ENCODE results near the gene CARD11. TPM values are rescaled to one million over a fixed set of nuclear protein-coding genes. Genes with fewer than 3 reads are reported as not detected.
A peak's percentile ranks its signal among the peaks of the same experiment; 100 is the strongest.

Gene CARD11
- polyA plus RNA-seq, 4 donors = 0.67 to 5.4 (median 3.2) TPM

DNA sequence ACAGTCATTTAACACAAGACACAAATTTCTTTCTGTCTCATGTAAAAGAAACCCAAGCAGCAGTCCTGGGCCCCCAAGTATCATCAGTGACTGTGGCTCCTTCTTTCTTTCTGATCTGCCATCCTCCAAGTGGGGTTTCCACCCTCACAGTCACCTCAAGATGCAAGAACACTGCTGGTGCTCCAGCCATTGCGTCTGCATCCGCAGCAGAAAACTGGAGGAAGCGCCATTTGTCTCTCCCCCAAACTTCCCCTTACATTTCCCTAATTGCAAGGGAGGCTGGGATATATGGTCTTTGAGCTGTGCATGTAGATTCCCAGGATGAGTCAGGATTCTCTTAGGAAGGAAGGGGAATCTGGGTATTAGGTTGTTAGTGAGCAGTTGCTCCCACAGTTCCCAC is 138.6 kb downstream of the CARD11 start:
- H3K4me3 ChIP-seq (ENCODE audit: low read depth in 1 of 3, low read length in 3 of 3) = no peak overlapping the region
- peaks cover 0 to 6% (median 0%) of the 10 kb centered on the region in 3 donors for H3K36me3 ChIP-seq (ENCODE audit: control insufficient read depth in 3 of 3, insufficient read depth in 2 of 3, low read depth in 1 of 3, low read length in 3 of 3)
- no peak overlapping the region for H3K27ac ChIP-seq (ENCODE audit: low read depth in 1 of 3, low read length in 2 of 3)
- DNase-seq = no peak
- WGBS, 3 donors = 93 to 98% (median 96%) methylated on average over 3 of the region's 3 CpGs
- no peak for FAIRE-seq
- no peaks in the 10 kb centered on the region for H3K27me3 ChIP-seq (ENCODE audit: control insufficient read depth in 3 of 3, insufficient read depth in 3 of 3, low read length in 3 of 3)
- peaks cover 0 to 6% of the 10 kb centered on the region in 2 donors for H3K9me3 ChIP-seq (ENCODE audit: control insufficient read depth in 2 of 2, insufficient read depth in 1 of 2, low read depth in 1 of 2, low read length in 1 of 2)
- no peaks in the 10 kb centered on the region for H3K4me1 ChIP-seq (ENCODE audit: control insufficient read depth in 3 of 3, insufficient read depth in 2 of 3, low read depth in 1 of 3, low read length in 2 of 3)

- H3K36me3 ChIP-seq (ENCODE audit: control insufficient read depth in 3 of 3, insufficient read depth in 2 of 3, low read depth in 1 of 3, low read length in 3 of 3) = peaks cover 0 to 2% (median 0%) of the 10 kb centered on the region in 3 donors
Observed at GRCh38 chr7:2904202-2904601, 139.5 kb downstream of the CARD11 start.

DNA sequence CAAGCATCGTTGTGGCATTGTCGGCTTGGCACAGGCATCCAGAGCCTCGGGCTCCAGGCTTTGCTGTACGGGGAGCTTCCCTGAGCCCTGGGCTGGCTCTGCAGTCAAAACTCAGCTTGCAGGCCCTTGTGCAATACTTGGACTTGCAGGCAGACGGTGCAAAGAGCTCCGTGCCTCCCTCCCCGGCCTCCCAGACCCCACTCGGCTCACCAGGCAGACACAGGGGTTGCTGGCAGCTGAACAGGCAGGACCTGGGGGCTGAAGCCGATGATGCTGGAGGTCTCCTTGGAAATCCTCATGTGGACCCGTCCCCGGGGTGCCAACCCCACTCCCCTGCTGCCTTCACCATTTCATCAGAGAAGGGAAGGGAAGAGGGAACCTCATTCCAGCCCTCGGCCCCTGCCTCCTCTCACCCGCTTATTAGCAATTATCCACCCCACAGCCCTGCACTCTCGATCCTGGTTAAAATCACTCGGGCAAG is 139.9 kb downstream of the CARD11 start:
- Histone ChIP-seq H3K27me3 (ENCODE audit: control insufficient read depth in 3 of 3, insufficient read depth in 3 of 3, low read length in 3 of 3) (no peaks in the 10 kb centered on the region), H3K27ac (ENCODE audit: low read depth in 1 of 3, low read length in 2 of 3) (no peak overlapping the region), H3K4me3 (ENCODE audit: low read depth in 1 of 3, low read length in 3 of 3) (no peak overlapping the region), H3K4me1 (ENCODE audit: control insufficient read depth in 3 of 3, insufficient read depth in 2 of 3, low read depth in 1 of 3, low read length in 2 of 3) (no peaks in the 10 kb centered on the region), H3K9me3 (ENCODE audit: control insufficient read depth in 2 of 2, insufficient read depth in 1 of 2, low read depth in 1 of 2, low read length in 1 of 2) (peaks cover 0 to 6% of the 10 kb centered on the region in 2 donors), H3K36me3 (ENCODE audit: control insufficient read depth in 3 of 3, insufficient read depth in 2 of 3, low read depth in 1 of 3, low read length in 3 of 3) (peaks cover 0 to 2% (median 0%) of the 10 kb centered on the region in 3 donors)
- no peak for FAIRE-seq
- no peak for DNase-seq
- 76 to 84% (median 76%) methylated on average over 15 of the region's 15 CpGs for WGBS, 3 donors

More at GRCh38 chr7:2904202-2904601, 139.5 kb downstream of the CARD11 start:
- WGBS, 3 donors = 81 to 84% (median 82%) methylated on average over 16 of the region's 16 CpGs
- Histone ChIP-seq H3K4me3 (ENCODE audit: low read depth in 1 of 3, low read length in 3 of 3) (no peak overlapping the region), H3K9me3 (ENCODE audit: control insufficient read depth in 2 of 2, insufficient read depth in 1 of 2, low read depth in 1 of 2, low read length in 1 of 2) (peaks cover 0 to 6% of the 10 kb centered on the region in 2 donors), H3K27me3 (ENCODE audit: control insufficient read depth in 3 of 3, insufficient read depth in 3 of 3, low read length in 3 of 3) (no peaks in the 10 kb centered on the region), H3K27ac (ENCODE audit: low read depth in 1 of 3, low read length in 2 of 3) (no peak overlapping the region), H3K4me1 (ENCODE audit: control insufficient read depth in 3 of 3, insufficient read depth in 2 of 3, low read depth in 1 of 3, low read length in 2 of 3) (no peaks in the 10 kb centered on the region)
- no peak for DNase-seq
- no peak for FAIRE-seq

- FAIRE-seq (no peak), DNase-seq (no peak)
- H3K27ac ChIP-seq (ENCODE audit: low read depth in 1 of 3, low read length in 2 of 3) = no peak overlapping the region
- H3K27me3 ChIP-seq (ENCODE audit: control insufficient read depth in 3 of 3, insufficient read depth in 3 of 3, low read length in 3 of 3) = no peaks in the 10 kb centered on the region
- H3K9me3 ChIP-seq (ENCODE audit: control insufficient read depth in 2 of 2, insufficient read depth in 1 of 2, low read depth in 1 of 2, low read length in 1 of 2) = peaks cover 0 to 7% of the 10 kb centered on the region in 2 donors
- H3K36me3 ChIP-seq (ENCODE audit: control insufficient read depth in 3 of 3, insufficient read depth in 2 of 3, low read depth in 1 of 3, low read length in 3 of 3) = no peaks in the 10 kb centered on the region
- no peaks in the 10 kb centered on the region for H3K4me1 ChIP-seq (ENCODE audit: control insufficient read depth in 3 of 3, insufficient read depth in 2 of 3, low read depth in 1 of 3, low read length in 2 of 3)
- WGBS, 3 donors = 90 to 94% (median 92%) methylated on average over 13 of the region's 13 CpGs
- H3K4me3 ChIP-seq (ENCODE audit: low read depth in 1 of 3, low read length in 3 of 3) = no peak overlapping the region
Observed at GRCh38 chr7:2897023-2897422, 146.6 kb downstream of the CARD11 start.

DNA sequence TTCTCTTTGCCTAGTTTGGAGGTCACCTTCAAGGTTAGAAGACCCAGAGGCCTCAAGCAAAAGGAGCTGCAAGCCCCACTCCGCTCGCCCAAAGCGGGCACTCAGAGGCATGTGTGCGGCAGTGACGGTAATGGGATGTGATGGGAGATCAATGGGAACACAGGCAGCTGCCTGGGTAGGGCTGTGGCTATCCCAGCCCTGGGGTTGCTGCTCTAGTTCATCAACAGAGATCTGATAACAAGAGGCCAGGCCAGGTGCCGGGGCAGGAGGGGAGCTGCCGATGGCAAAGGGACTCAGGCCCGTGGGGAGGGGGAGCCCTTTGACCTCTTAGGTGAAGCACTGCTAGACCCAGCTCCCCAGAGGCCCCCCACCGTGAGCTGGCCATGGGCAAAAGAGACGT is 147.5 kb downstream of the CARD11 start:
- no peak overlapping the region for H3K27ac ChIP-seq (ENCODE audit: low read depth in 1 of 3, low read length in 2 of 3)
- H3K4me1 ChIP-seq (ENCODE audit: control insufficient read depth in 3 of 3, insufficient read depth in 2 of 3, low read depth in 1 of 3, low read length in 2 of 3) = no peaks in the 10 kb centered on the region
- no peak overlapping the region for H3K4me3 ChIP-seq (ENCODE audit: low read depth in 1 of 3, low read length in 3 of 3)
- no peaks in the 10 kb centered on the region for H3K36me3 ChIP-seq (ENCODE audit: control insufficient read depth in 3 of 3, insufficient read depth in 2 of 3, low read depth in 1 of 3, low read length in 3 of 3)
- no peaks in the 10 kb centered on the region for H3K27me3 ChIP-seq (ENCODE audit: control insufficient read depth in 3 of 3, insufficient read depth in 3 of 3, low read length in 3 of 3)
- peaks cover 0 to 7% of the 10 kb centered on the region in 2 donors for H3K9me3 ChIP-seq (ENCODE audit: control insufficient read depth in 2 of 2, insufficient read depth in 1 of 2, low read depth in 1 of 2, low read length in 1 of 2)
- DNase-seq (no peak), FAIRE-seq (no peak)
- 34 to 70% (median 49%) methylated on average over 10 of the region's 10 CpGs for WGBS, 3 donors

GRCh38 chr7:2894118-2894940 is 149.3 kb downstream of the CARD11 start:
- no peak overlapping the region for H3K4me3 ChIP-seq (ENCODE audit: low read depth in 1 of 3, low read length in 3 of 3)

DNA sequence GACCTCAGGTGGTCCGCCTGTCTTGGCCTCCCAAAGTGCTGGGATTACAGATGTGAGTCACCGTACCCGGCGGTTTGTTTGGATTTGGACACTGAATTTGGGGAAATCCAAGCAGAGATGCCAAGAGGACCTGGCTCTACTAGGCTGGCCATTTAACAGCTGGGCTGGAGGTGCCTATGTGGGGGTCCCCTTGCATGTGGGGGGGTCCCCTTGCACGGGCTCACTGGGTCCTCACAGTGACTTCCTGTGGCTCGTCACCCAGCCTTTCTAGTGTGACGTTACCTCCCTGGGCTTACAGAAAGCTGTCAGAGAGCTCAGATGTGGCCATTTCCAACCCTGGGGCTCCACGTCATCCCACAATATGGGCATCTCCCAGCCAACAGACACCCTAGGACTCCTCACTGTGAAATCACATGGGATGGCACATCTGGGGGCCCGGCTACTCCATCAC is 150.2 kb downstream of the CARD11 start:
- H3K4me1 ChIP-seq (ENCODE audit: control insufficient read depth in 3 of 3, insufficient read depth in 2 of 3, low read depth in 1 of 3, low read length in 2 of 3) = no peaks in the 10 kb centered on the region
- no peak overlapping the region for H3K4me3 ChIP-seq (ENCODE audit: low read depth in 1 of 3, low read length in 3 of 3)
- DNase-seq (no peak), FAIRE-seq (no peak)
- peaks cover 0 to 4% of the 10 kb centered on the region in 2 donors for H3K9me3 ChIP-seq (ENCODE audit: control insufficient read depth in 2 of 2, insufficient read depth in 1 of 2, low read depth in 1 of 2, low read length in 1 of 2)
- no peaks in the 10 kb centered on the region for H3K27me3 ChIP-seq (ENCODE audit: control insufficient read depth in 3 of 3, insufficient read depth in 3 of 3, low read length in 3 of 3)
- H3K27ac ChIP-seq (ENCODE audit: low read depth in 1 of 3, low read length in 2 of 3) = no peak overlapping the region
- 65 to 73% (median 70%) methylated on average over 9 of the region's 9 CpGs for WGBS, 3 donors
- no peaks in the 10 kb centered on the region for H3K36me3 ChIP-seq (ENCODE audit: control insufficient read depth in 3 of 3, insufficient read depth in 2 of 3, low read depth in 1 of 3, low read length in 3 of 3)

More at GRCh38 chr7:2894118-2894940, 149.3 kb downstream of the CARD11 start:
- FAIRE-seq (no peak), DNase-seq (no peak)
- WGBS, 3 donors = 37 to 44% (median 41%) methylated on average over 16 to 17 of the region's 17 CpGs
- Histone ChIP-seq H3K27me3 (ENCODE audit: control insufficient read depth in 3 of 3, insufficient read depth in 3 of 3, low read length in 3 of 3) (no peaks in the 10 kb centered on the region), H3K9me3 (ENCODE audit: control insufficient read depth in 2 of 2, insufficient read depth in 1 of 2, low read depth in 1 of 2, low read length in 1 of 2) (peaks cover 0 to 7% of the 10 kb centered on the region in 2 donors), H3K27ac (ENCODE audit: low read depth in 1 of 3, low read length in 2 of 3) (peak overlapping the region in 2 of 3 donors; percentile 6 to 22), H3K4me1 (ENCODE audit: control insufficient read depth in 3 of 3, insufficient read depth in 2 of 3, low read depth in 1 of 3, low read length in 2 of 3) (no peaks in the 10 kb centered on the region), H3K36me3 (ENCODE audit: control insufficient read depth in 3 of 3, insufficient read depth in 2 of 3, low read depth in 1 of 3, low read length in 3 of 3) (no peaks in the 10 kb centered on the region)

DNA sequence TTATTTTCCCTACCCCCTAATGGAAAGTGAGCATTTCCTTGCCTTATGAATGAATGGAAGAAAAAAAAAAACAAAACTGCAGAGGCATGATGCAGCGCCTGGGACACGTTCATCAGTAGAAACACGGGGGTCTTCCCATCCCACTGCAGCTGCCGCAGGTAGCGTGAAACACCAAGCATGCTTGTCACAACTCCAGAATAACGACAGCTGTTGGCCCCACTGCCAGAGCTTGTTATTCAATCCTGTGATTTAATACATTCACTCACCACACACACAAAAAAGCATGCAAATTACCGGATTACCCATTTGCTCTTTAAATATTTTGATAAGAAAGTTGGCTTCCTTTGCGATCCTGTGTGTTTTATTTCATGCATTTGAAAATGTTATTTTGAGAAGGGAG is 151.1 kb downstream of the CARD11 start:
- FAIRE-seq (no peak), DNase-seq (no peak)
- H3K27me3 ChIP-seq (ENCODE audit: control insufficient read depth in 3 of 3, insufficient read depth in 3 of 3, low read length in 3 of 3) = no peaks in the 10 kb centered on the region
- no peaks in the 10 kb centered on the region for H3K9me3 ChIP-seq (ENCODE audit: control insufficient read depth in 2 of 2, insufficient read depth in 1 of 2, low read depth in 1 of 2, low read length in 1 of 2)
- 52 to 59% (median 55%) methylated on average over 8 of the region's 8 CpGs for WGBS, 3 donors
- no peaks in the 10 kb centered on the region for H3K36me3 ChIP-seq (ENCODE audit: control insufficient read depth in 3 of 3, insufficient read depth in 2 of 3, low read depth in 1 of 3, low read length in 3 of 3)
- no peak overlapping the region for H3K4me3 ChIP-seq (ENCODE audit: low read depth in 1 of 3, low read length in 3 of 3)
- no peaks in the 10 kb centered on the region for H3K4me1 ChIP-seq (ENCODE audit: control insufficient read depth in 3 of 3, insufficient read depth in 2 of 3, low read depth in 1 of 3, low read length in 2 of 3)
- H3K27ac ChIP-seq (ENCODE audit: low read depth in 1 of 3, low read length in 2 of 3) = no peak overlapping the region

Measured in small intestine (tissue), 7 donors.